T47D (cell line): Measurements from ENCODE around the gene KLB.
"Not testable (repeated sequence)": the region's sequence is repeated elsewhere in the genome, so short reads cannot be mapped to it uniquely, and the experiment has no call there.

Source experiments
- DNase-seq, 2 experiments: peaks; one replicate each; pipeline versions ENCODE4 v3.0.0 to v3.0.0-alpha.2; 2011 to 2012; ENCODE audit warnings: low read depth in 1 of 2, low spot score in 1 of 2
- JUND ChIP-seq: IDR thresholded peaks from 2 replicates; pipeline ENCODE4 v1.6.1; 2012; ENCODE audit warnings: low read depth
- in situ Hi-C: cut with HindIII; loops from 2 replicates; pipeline ENCODE4 v1.10.0; 2016; ENCODE audit warnings: low sequenced_read_pairs, low pct_unique_long_range_greater_than_20kb

KLB gene

DNA sequence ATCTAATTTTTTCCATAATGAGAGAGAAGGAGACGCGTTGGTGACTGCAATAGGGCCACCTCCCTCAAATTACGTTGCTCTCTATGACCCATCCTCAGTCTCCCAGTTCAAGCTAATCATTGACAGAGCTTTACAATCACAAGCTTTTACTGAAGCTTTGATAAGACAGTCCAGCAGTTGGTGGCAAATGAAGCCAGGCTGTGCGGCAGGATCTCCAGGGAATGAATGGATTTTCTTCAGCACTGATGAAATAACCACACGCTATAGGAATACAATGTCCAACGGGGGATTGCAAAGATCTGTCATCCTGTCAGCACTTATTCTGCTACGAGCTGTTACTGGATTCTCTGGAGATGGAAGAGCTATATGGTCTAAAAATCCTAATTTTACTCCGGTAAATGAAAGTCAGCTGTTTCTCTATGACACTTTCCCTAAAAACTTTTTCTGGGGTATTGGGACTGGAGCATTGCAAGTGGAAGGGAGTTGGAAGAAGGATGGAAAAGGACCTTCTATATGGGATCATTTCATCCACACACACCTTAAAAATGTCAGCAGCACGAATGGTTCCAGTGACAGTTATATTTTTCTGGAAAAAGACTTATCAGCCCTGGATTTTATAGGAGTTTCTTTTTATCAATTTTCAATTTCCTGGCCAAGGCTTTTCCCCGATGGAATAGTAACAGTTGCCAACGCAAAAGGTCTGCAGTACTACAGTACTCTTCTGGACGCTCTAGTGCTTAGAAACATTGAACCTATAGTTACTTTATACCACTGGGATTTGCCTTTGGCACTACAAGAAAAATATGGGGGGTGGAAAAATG, at the start of gene KLB:
Gene KLB, plus strand, starts transcription at position 168 of the 821 bp plus-strand sequence. Its CDS starts 20 bp downstream, at position 188.
- DNase-seq: no peak
- no peak for TF ChIP-seq JUND
- in situ Hi-C loops: no loop called here

DNA sequence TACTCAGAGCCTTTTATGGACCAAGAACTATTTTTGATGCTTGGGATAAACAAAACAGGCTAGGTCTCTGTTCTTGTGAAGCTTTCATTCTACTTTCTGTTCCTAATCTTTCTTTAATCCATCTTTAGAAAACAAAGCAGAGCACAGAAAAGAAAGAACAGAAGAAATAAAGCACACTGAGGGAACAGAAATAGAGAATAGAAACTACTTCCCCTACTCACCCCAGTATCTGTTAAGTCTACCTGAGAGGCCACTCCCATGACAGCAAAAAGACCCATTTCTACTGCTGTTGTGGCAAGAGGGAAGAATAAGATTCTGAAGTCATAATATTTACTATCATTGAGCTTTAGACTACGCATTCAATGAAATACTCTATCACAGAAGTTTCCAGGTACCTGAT, 49.7 kb upstream of the KLB start:
- no peak for DNase-seq
- in situ Hi-C loops: no loop called here
- no peak for TF ChIP-seq JUND

DNA sequence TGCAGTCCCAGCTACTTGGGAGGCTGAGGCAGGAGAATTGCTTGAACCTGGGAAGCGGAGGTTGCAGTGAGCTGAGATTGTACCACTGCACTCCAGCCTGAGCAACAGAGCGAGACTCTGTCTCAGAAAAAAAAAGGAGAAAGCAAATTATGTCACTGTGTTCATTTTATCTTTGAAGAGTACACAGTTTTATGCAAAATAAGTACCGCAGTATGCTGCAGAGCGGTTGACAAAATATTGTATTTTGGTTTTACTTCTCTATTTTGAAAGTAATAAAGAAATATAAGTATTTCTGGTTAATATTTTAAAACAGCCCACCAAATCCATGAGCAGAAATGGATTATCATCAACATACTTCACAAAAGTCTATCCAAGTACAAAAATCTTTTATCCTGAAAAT, 46.1 kb upstream of the KLB start:
- in situ Hi-C loops, DNase-seq: not testable (repeated sequence)

DNA sequence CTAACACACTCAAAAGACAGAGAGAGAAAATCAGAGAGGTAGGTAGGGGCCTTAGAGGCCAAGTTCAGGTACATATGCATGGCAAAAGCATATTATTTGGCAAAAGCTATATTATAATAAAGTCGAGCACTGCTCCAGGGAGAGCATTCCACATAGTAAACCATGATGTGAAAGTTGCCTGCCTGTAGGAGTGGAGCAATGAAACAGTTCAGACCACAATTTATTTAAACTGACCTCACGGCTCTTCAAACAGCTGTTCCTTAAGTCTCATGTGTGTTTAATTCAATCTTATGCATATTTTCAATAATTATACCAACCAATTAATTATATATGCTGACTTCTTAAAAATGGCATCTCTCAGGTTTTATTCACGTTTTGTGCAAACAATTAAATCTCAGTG, 43.9 kb upstream of the KLB start:
- in situ Hi-C loops: no loop called here
- DNase-seq: no peak
- TF ChIP-seq JUND: no peak

DNA sequence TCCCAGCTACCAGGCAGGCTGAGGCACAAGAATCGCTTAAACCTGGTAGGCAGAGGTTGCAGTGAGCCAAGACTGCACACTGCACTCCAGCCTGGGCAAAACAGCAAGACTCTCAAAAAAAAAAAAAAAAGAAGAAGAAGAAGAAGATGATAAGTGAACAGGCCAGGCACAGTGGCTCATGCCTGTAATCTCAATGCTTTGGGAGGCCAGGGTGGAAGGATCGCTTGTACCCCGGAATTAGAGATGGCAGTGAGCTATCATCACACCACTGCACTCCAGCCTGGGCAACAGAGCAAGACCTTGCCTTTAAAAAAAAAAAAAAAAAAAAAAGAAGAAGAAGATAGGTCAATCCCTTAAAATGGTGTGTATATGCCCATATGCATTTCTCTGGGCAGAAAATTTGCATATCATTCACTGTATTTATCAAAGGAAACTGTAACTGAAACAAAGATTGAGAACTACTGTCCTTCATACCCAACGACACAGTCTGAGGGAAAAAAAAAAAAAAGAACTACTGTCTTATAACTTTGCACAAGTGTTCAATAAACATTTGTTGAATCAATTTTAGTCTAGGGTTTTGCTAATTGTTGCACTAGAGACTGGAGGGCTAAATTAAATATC, 42.8 kb upstream of the KLB start:
- in situ Hi-C loops: no loop called here
- no peak for TF ChIP-seq JUND
- DNase-seq: no peak

DNA sequence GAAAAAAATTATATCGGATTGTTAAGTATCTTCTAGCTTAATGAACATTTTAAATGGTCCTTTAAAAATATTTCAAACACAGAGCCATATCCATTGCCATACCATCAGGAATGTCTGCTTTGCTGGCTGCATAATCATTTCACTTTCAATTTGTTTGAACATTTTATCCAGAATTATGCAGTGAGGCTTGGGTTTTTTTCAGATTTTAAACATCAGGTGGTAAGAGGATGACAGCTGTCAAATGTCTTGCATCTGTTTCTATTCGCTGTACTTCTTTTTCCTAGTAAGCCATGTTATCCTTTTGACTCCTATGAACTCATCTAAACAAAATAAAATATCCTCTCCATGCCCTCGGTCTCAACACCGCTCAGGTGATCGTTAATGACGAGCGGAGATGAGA, 41.4 kb upstream of the KLB start:
- no peak for TF ChIP-seq JUND
- in situ Hi-C loops: no loop called here
- DNase-seq: no peak

DNA sequence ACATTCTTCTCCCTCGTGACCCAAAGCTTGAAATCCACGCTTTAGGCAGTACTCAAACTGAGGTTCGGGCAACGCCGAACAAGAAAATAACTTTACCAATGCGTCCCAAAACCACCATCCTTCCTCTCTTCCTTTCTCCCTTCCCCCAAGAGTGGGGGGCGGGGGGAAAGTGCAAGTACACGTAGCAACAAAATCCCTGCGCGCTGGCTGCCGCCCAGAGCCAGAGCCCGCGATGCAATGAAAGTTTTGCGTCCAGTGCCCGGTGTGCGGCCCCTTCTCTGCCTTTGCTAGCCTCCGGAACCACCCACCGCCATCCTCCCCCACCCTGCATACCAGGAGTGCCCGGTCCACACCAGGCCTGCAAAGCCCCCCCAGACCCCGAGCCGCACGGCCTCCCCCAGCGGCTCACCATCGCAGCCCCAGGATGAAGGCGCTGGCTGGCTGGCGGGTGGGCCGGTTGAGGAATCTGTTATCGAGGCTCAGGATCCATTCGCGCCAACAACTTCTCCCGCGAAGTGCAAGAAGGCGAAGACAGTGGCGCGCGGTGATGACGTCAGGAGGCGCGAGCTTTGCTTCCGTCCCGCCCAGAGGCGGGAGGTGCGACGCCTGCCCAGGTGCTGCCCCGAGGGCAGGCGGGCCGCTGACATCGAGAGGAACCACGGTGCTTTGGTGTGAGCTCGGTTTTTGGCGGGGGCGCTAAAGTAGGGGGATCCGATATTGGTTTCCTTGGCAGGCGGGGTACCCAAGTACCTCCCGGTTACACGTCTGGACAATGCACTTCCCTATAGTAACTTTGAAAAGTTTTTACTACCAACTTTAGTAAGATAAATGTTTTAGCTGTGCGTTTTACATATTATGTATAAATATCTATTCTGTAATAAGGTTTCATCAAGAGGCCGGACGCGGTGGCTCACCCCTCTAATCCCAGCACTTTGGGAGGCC, 40.6 kb upstream of the KLB start, which contains the start of gene RFC1:
Gene RFC1, minus strand, starts transcription at position 533 of the 942 bp plus-strand sequence. Its CDS starts 121 bp downstream, at position 412.
- TF ChIP-seq JUND: no peak
- DNase-seq: peak; percentile 35 to 95
- in situ Hi-C loops: no loop called here

DNA sequence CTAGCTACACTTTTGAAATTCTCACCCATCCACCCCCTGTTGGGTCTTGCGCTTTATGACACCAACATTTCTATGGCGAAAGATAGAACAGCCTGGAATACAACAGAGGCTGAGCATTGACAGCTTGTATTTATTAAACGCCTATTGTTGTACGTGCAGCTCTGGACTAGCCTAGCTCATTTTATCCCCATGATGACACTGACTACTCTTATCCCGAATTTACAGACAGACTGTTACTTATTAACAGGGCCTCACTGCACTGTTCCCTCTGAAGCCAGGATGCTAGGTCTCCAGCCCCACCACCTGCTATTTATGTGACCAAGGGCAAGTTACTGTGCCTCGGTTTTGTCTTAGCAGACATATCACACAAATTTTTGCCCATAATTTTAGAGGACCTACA, 39.6 kb upstream of the KLB start:
- DNase-seq: no peak
- in situ Hi-C loops: no loop called here
- no peak for TF ChIP-seq JUND

DNA sequence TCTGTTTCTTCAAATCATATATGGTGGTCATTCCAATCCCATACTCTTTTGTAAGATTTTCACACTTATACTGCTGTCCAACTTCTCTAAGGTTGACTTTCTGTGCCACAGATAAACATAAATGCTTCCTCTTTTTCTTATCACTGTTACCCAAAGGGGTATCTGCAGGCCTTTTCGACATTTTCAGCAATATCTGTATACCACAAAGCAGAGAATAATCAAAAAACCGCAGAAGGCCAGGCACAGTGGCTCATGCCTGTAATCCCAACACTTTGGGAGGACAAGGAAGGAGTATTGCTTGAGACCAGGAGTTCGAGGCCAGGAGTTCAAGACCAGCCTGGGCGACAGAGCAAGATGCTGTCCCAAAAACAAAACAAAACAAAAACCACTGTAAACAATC, 37.4 kb upstream of the KLB start:
- in situ Hi-C loops: no loop called here
- no peak for TF ChIP-seq JUND
- no peak for DNase-seq

DNA sequence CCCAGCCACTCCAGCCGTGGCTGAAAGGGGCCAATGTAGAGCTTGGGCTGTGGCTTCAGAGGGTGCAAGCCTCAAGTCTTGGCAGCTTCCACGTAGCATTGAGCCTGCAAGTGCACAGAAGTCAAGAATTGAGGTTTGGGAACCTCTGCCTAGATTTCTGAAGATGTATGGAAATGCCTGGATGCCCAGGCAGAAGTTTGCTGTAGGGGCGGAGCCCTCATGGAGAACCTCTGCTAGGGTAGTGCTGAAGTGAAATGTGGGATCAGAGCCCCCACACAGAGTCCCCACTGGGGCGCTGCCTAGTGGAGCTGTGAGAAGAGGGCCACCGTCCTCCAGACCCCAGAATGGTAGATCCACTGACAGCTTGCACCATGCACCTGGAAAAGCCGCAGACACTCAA, 35.5 kb upstream of the KLB start:
- in situ Hi-C loops, DNase-seq: not testable (repeated sequence)

DNA sequence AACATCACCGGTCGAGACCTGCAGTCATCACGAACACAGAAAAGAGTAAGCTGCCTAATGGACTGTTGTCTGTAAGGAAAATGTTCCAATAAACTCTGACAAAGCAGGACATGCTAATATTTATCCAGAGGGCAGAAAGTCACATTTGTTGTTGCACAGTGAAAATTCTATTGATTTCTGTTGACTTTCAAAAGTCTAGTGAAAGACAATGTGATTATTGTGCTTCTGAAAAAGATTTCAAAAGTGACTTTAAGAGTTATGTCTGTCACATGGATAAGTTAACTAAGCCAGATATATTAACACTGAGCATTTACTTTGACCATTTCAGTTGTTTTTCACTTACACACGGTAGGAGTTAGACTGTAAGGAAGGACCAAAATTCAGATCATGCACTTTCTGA, 31.3 kb upstream of the KLB start:
- in situ Hi-C loops: no loop called here
- DNase-seq: no peak
- no peak for TF ChIP-seq JUND

DNA sequence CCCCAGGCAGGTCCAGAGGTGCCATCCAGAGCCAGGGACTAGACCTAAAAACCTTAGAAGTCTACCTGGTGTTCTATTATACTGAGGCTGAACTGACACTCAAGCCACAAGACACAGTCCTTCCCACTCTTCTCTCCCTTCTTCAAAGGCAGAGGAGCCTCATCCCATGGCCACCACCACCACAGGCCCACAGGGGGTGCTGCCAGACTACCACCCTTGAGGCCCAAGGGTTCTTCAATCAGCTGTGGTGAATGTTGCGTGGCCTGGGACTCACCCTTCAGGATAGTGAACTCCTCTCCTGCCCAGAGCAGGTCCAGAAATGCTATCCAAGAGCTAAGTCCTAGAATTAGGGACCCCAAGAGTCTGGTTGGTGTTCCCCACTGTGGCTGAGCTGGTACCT, 23.0 kb upstream of the KLB start:
- in situ Hi-C loops: no loop called here
- DNase-seq: no peak
- TF ChIP-seq JUND: no peak

DNA sequence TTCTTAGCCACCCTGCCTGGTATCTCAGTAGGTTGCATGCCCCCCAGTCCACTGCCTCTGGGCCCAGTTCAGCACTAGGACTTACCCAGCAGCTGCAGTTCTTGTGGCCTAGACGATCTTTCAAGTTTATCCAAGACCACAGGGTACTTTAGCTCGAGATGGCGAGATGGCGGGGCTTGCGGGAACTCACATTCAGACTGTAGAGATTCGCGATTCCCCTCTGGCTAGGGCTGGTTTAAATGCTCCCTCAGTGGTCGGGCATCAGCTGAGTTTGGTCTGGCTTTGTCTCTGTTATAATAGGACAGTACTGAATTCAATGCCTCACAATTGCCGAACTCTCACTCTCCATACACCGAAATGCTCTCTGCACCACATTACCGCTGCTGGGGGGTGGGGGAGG, 22.2 kb upstream of the KLB start:
- in situ Hi-C loops: no loop called here
- DNase-seq: no peak
- TF ChIP-seq JUND: no peak
